NCI-H2171 (cell line): ENCODE measurements around the gene IFNA6.
A peak's percentile ranks its signal among the peaks of the same experiment; 100 is the strongest.
"Not testable (repeated sequence)": the region's sequence is repeated elsewhere in the genome, so short reads cannot be mapped to it uniquely, and the experiment has no call there.

Source experiments
- DNase-seq: peaks from one replicate; lab custom pipeline; 2025; lab: John Stamatoyannopoulos, UW

The IFNA6 gene

DNA sequence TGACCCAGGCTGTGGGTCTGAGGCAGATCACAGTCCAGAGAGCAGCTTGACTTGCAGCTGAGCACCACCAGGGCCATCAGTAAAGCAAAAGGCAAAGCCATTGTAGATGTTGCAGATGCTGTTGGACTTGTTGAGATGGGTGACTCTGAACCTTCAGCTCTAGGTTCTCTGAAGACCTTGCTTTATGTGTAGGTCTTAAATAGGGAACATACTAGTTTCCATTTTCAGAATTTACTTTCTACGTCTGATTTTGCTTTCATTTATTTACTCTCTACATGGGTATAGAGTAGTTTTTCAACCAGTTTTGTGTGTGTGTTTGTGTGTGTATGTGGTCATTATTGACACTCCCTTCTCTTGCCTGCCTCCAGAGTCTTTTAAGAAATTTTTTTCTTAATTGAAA lies at the start of gene IFNA6:
Gene IFNA6, minus strand, starts transcription at position 101 of the 400 bp plus-strand sequence. Its CDS starts 0 bp downstream, at position 101.
- no peak for DNase-seq

DNA sequence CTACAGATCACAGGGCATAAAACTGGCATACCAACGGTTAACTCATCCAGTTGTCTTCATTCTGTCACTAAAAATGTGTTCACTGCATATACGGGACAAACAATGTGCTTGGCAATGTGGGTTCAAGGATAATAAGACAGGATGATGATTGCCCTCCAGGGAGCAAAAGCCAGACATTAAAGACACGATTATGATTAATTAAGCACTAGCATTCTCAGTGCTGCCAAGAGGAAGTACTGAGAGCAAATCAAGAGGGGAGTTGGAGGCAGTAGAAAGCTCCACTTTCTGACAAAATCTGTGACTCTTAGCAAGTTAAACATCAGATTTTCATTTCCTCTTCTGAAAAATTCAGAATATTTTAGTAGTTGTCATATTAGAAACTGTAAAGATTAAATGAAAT lies 49.3 kb upstream of the IFNA6 start:
- DNase-seq, result no peak

DNA sequence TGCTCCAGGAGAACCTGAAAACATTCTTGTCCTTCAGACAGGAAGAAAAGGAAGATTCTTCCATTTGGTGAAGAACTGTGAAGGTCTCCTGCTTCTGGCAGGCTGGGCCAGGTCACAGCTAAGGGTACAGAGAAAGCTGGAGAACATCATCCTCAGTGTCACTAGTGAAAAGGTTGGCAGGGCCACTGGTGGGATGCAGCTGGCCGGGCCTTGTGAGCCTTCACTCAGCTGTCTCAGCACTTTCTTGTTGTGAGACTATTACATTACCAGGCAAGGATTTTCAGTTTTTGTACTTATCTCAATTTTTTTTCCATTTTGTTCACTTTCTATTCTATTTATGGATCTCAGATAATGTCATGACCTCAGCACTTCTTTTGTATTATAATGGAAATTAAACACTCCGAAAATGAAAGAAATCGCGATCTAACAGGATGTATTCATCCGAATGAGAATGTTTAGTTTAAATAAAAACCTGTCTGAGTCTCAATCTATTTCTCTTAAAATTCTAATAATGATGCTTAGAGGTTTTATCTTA lies 48.3 kb upstream of the IFNA6 start:
- DNase-seq, result no peak

DNA sequence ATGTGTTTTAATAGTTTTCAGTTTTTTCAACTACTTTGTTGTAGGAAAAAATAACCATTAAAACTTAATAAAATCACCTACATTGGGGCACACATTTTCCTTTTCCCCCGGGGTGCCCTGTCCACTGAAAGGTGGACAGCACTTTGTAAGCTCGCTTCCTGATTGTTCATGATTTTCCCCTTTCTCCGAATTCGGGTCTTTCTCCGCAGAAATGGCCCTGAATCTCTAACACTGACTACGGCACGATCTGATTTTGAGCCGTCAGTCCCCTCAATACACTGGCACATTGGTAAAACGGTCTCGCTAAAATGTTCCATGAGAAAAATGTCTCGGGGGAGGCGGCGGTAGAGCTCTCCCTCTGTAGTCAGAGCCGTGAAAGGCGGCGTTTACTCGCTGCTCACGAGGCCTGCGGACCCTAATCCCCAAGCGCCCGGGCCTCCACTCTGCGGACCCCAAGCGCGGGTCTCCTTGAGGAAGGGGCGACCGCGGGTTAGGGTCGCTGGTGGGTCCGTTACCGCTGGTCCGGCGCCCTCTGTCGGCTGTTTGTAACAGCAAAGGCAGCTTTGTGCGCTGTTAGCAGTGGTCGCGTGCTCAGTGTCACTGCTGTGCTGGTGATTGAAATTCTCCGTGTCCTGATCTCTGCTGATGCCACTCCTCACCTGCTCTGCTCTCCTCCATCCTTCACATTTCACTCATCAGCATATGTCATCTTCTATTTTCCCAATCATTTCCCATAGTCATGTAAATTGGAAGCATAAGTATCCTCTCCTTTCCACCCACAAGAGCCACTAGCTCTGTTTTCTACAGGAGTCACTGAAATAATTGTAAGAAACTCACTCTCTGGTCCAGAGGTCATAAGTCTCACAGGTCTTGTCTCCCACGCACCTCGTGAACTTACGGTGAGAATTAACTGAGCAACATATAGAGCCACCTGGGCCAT lies 45.4 kb upstream of the IFNA6 start:
- DNase-seq, result no peak

DNA sequence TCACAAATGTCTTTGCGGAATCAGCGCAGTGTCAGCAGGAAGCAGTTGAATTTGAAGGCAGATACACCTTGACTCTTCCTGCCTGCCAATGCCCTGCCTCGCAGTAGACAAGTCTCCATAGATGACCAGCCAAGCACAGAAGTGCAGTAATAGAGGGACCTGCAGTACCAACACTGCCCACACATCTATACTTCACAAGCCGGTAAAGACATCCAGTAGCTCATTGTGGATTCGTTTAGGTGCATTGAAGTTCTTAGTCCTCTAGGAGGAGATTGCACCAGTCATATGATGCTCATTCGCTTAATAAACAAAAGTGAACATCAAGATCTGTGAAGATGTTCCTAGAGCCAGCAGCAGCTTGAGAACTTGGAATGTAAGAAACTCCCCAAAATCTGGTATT lies 41.6 kb upstream of the IFNA6 start:
- no peak for DNase-seq

DNA sequence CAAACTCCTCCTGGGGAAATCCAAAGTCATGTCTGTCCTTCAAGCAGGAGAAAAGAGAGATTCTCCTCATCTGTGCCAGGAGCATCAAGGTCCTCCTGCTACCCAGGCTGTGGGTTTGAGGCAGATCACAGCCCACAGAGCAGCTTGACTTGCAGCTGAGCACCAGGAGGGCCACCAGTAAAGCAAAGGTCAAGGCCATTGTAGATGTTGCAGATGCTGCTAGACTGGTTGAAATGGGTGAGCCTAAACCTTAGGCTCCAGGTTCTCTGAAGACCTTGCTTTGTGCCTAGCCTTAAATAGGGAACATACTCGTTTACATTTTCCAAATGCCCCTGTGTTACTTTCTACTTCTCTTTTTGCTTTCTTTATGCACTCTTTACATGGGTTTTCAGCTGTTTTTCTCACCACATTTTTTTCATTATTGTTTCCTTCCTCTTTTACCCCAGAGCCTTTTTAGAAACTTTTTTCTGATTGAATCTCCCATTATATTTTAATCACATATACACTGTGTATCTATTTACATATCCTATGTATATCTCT lies 34.5 kb upstream of the IFNA6 start, which contains the start of gene IFNA2:
Gene IFNA2, minus strand, starts transcription at position 268 of the 540 bp plus-strand sequence. Its CDS starts 69 bp downstream, at position 199.
- DNase-seq, result no peak

DNA sequence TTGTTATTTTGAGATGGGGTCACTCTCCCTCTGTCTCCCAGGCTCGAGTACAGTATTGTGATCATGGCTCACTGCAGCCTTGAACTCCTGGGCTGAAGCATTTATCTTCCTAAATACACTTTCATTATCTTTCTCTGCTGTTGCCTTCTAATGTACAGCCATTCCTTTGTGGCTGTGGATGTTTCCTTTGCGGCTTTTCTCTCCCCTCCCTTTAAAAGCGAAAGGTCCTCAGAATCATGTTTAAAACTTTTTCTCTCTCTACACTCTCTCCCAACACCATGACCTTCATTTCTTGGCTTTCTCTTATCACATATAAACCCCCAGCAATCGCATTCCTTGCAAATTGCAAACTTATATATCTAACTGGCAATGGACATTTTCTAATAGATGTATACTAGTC lies 32.9 kb upstream of the IFNA6 start:
- no peak for DNase-seq

DNA sequence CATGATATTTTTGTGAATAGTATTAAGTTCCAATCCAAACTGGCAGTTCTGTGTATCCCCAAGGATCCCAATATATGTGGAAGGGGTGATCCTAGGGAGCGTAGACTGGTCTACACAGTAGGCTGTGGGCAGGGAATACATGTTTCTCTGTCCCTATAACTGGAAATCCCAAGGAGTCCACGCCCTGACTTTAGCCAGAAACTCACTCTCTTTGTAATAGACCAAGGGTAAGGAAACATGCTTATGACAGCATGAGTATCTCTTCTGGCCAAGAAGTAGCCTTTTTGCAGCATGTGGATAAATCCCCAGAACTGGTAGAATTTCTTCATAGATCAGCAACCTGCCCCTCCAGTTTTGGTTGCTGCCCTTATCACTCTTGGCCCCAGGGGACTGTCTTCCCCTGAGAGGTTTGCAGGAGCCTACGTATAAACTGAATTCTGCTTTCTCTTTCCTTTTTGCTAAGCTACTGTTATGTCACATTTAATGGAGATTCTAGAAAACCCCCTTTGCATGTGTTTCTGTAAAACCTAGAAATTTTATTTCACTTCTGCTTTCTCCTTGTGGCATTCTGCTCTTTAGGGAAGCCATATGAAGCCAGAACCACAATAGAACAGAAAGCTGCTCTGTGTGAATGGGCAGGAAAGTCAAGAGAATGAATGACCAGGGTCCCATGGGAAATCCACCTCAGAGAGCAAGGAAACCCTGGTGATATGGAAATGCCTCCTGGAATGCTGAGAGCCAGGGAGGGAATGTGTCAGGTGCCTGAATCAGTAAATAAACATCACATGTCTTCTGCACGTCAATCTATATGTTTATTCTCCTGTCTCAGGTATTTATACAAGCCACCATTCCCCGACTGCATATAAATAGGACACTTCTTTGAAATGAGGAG lies 31.0 kb upstream of the IFNA6 start:
- DNase-seq, result no peak

DNA sequence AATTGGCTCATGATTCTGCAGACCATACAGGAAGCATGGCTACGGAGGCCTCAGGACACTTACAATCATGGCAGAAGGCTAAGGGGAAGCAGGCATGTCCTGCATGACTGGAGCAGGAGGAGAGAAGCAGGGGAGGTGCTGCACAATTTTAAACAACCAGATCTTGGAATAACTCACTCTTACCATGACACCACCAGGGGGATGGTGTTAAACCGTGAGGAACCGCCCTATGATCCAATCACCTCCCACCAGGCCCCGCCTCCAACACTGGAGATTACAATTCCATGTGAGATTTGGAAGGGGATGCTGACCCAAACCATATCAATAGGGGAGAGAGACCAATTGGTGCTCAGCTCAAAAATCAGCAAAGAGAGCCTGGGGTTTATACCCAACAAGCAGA lies 20.8 kb upstream of the IFNA6 start:
- DNase-seq, result not testable (repeated sequence)

DNA sequence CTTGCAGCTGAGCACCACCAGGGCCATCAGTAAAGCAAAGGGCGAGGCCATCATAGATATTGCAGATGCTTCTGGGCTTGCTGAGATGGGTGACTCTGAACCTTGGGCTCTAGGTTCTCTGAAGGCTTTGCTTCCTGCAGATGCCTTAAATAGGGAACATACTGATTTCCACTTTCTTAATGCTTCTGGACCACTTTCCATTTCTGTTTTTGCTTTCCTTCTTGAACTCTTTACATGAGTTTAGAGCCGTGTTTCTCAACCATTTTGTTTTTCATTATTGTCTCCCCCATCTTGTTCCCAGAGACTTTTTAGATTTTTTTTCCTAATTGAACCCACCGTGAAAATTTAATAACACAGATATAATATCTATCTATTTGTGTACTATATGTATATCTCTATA lies 17.3 kb upstream of the IFNA6 start, which contains the start of gene IFNA13:
Gene IFNA13, minus strand, starts transcription at position 101 of the 400 bp plus-strand sequence. Its CDS starts 47 bp downstream, at position 54.
- DNase-seq, result no peak

DNA sequence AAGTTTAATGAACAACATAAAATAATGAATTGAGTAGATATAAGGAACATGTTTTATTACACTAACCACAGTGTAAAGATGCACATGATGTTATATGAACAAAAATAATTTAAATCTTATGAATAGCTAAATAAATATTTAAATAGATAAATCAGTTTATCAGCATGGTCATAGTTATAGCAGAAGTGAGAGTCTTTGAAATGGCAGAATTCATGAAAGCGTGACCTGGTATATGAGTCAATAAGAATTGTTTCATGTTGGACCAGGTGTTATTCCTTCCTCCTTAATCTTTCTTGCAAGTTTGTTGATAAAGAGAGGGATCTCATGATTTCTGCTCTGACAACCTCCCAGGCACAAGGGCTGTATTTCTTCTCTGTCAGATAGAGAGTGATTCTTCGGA lies 16.5 kb upstream of the IFNA6 start:
- not testable (repeated sequence) for DNase-seq

DNA sequence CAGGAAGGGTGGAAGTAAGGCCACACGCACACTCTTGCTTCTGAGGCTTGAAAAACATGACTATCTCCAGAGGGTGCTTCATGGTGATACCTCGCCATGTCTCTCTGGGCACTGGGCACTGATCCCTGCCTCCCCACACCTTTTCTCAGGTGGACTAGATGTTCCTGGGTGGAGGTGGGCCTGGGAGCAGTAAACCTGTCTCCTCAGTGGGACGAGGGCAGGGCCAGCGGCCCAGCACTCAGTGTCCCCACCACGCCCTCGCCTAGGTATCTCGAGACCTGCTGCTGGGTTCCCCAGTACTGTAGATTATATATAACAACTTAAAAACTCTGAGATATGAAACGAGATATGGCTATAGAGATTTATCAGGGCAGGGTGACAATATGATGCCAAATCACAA lies 11.6 kb upstream of the IFNA6 start:
- DNase-seq, result no peak

DNA sequence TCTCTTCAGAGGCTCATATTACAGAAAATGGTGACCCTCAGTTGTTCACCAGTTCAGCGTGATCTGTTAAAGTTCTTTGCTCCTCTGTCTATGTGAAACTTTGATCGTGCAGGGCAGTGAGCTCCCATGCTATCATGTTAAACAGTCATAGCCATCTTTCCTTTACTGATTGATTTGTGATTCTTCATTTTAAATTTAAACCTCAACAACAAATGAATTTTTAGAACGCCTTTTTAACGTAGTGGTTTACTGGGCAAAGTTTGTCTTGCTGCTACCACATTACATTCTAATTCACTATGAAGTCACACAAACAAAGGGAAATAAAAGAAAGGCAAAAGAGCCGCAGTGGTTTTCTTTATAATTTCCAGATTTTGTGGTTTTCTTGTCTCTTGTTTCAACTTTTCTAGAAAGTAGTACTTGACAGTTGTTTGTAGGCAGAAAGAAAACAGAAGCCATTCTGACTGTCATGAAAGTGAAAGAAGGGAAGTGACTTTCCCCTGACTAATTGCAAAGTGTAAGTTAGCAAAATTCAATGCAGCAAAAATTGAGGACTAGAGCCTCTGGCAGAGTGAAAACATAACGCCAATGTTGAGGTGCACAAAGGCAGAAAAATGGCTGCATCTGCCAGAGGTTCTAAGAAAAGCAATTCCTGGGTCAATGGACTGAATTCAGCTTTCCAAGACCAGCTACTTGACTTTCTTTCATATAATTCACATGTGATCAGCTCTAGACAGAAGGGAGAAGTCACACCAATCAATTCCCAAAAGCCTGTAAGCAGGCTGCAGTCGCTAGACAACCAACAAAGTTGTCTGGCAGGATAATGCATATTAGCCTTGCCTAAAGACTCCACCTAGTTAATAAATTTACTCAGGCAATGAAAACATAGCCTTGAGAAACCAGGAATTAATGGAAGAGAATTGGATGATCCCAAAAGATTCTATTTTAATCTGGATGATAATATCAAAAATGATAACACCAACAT lies 7.1 kb upstream of the IFNA6 start:
- DNase-seq, result no peak

DNA sequence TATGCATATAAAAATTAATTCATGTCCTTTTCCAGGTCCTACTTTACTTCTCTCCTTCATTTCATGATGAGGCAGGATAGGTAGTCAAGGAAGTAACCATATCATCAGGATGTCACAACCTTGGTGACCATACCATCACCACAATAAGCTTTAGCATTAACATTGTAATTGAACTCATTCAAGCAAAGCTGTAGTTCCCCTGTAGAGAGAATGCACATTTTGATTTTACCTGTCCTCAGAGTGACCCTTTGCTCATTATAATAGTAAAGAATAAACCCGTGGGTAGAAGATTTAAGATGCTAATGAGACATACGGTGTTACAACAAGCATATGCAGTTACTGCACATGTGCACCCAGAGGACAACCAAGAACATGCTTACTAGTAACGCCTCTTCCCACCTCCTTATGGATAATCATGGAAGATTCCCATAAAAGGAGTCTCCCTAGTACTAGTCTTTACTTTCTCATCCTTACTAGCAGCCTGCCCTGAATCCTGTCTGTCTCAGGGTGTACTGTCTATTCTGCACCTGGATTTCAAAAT lies 2.2 kb downstream of the IFNA6 start:
- DNase-seq, result no peak

DNA sequence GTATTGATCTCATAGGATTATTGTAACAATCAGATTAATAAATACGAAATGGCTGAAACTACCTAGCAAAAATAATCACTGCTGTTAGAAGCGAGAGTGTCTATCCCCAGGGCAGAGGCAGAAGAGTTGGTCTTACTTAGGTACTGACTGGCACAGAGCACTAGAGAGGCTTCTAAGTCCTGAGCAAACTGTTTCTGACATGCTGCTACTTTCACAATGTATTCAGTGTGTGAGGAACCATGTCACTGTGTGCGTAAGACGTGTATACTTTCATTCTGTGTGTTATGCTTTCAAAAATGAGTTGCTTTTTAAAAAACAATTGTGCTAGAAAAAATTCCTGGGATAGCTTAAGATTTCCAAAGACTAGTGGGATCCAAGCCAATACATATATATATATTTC lies 10.0 kb downstream of the IFNA6 start:
- DNase-seq, result no peak

DNA sequence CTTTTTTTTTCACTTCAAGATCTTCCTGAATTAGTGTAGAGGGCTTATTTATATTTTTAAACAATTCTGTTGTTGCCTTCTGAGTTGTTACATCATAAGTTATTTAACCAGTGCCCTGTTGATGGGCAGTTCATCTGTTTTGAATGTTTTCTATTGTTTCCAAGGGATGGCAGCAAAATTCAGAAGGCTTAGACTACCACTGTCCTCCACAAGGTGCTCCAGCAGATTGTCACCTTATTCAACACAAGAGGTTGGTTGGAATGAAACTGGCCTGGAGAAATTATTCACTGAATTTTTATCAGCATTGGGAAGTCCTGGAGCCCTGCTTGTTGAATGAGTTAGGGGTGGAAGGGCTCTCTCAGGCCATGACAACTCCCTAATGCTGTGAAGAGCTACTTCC lies 14.2 kb downstream of the IFNA6 start:
- no peak for DNase-seq

DNA sequence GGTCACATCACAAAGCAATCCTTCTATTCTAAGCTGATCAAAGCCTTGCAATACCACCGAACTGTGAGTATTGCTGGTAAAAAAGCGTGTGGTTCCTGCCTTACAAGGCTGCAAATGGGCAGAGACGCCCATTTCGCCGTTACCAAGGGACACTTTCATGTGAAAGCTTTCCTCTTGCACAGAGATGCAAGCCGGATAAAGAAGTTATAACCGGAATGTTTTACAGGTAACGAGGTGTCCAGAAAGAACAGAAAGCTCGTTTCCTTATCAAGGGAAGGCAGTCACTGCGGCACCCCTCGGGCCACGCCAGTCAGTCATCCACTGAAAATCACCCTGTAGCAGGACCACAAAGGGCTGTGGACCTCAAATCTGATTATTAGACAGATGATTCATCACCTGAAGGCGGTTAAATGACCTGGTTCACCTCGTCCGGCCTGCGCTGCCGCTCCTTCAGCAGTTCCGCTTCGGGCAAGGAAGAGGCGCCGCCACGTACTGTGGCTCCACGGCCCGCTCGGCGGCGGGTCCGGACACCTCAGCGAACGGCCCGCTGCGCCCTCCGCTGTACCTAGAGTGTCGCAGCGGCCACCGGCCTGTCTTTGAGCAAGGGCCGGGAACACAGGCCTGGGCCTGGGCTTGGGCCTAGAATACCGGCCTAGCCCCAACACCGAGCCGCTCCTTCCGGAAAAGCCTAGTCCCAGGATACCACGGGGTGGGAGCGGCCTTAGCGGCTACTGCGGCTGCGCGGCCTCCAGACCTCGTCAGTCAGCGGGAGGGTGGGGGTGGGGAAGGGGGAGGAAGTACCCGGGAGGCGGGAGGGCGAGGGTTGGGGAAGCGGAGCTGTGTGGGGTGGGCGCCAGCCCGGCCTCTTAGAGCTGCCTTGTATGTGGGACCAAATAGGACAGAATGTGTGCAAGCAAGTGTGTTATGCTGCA lies 15.7 kb downstream of the IFNA6 start, which contains the start of gene KLHL9:
Gene KLHL9, minus strand, starts transcription at position 704 of the 932 bp plus-strand sequence. Its CDS starts 545 bp downstream, at position 159.
- peak; percentile 58 for DNase-seq

DNA sequence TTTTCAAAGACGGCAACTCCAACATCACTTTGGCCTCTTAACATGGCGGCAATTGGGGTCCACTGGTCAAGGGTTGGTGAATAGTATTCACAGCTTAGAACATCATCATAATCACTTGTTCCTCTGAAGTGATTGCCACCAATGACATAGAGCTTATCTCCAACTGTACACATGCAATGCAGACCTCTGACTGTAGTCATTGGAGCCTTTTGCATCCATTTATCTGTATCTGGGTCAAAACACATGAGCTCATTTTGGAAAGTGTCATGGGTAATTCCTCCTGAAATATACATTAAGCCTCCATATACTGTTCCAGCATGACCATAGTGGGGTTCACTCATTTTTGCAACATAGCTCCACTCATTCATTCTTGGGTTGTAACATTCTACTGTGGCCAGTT lies 17.5 kb downstream of the IFNA6 start:
- no peak for DNase-seq
